GM19467 (cell line): ENCODE data around the gene PHTF1.
A peak's percentile ranks its signal among the peaks of the same experiment; 100 is the strongest.
"Not testable (repeated sequence)": the region's sequence is repeated elsewhere in the genome, so short reads cannot be mapped to it uniquely, and the experiment has no call there.

Experiments
- ATAC-seq: cut with Tn5 transposase; IDR thresholded peaks from one replicate; pipeline ENCODE4 v1.9.1; 2021; ENCODE audit warnings: mild to moderate bottlenecking, moderate library complexity; ENCODE audit not compliant: unreplicated experiment

Gene PHTF1

GRCh38 chr1:113779542-113779941, 20.3 kb upstream of the PHTF1 start:
- no peak for ATAC-seq

- ATAC-seq: no peak
Observed at GRCh38 chr1:113777561-113777960, 18.3 kb upstream of the PHTF1 start.

- no peak for ATAC-seq
Observed at GRCh38 chr1:113770031-113770430, 10.7 kb upstream of the PHTF1 start.

- ATAC-seq: no peak
Observed at GRCh38 chr1:113769601-113769970, 10.3 kb upstream of the PHTF1 start.

- ATAC-seq: no peak
Observed at GRCh38 chr1:113768916-113769600, 9.8 kb upstream of the PHTF1 start.

- no peak for ATAC-seq
Observed at GRCh38 chr1:113765306-113766230, 6.3 kb upstream of the PHTF1 start.

- no peak for ATAC-seq
Observed at GRCh38 chr1:113763661-113764060, 4.4 kb upstream of the PHTF1 start.

GRCh38 chr1:113761937-113762336, 2.7 kb upstream of the PHTF1 start:
- no peak for ATAC-seq

- ATAC-seq: no peak
Observed at GRCh38 chr1:113760102-113761080, 1.1 kb upstream of the PHTF1 start.

GRCh38 chr1:113758631-113759332, 504 bp downstream of the PHTF1 start:
- peak; percentile 60 for ATAC-seq

GRCh38 chr1:113756461-113756860, 2.8 kb downstream of the PHTF1 start:
- ATAC-seq: no peak

GRCh38 chr1:113753333-113753732, 6.0 kb downstream of the PHTF1 start:
- ATAC-seq: not testable (repeated sequence)

- no peak for ATAC-seq
Observed at GRCh38 chr1:113751516-113751915, 7.8 kb downstream of the PHTF1 start.

- ATAC-seq: no peak
Observed at GRCh38 chr1:113751114-113751513, 8.2 kb downstream of the PHTF1 start.

GRCh38 chr1:113749402-113749801, 9.9 kb downstream of the PHTF1 start:
- no peak for ATAC-seq

- ATAC-seq: no peak
Observed at GRCh38 chr1:113747376-113747775, 11.9 kb downstream of the PHTF1 start.

- ATAC-seq: no peak
Observed at GRCh38 chr1:113745425-113745824, 13.9 kb downstream of the PHTF1 start.

- no peak for ATAC-seq
Observed at GRCh38 chr1:113744114-113744513, 15.2 kb downstream of the PHTF1 start.

- ATAC-seq: no peak
Observed at GRCh38 chr1:113742515-113742914, 16.8 kb downstream of the PHTF1 start.

GRCh38 chr1:113734357-113735055, 24.8 kb downstream of the PHTF1 start:
- no peak for ATAC-seq
